Measurements from ENCODE around the gene GTF2E1. TPM values are rescaled to one million over a fixed set of nuclear protein-coding genes. Genes with fewer than 3 reads are reported as not detected.

GTF2E1 gene
- total RNA-seq, 1 experiment from 2014 or later: 78.0 TPM

- ChIA-PET POLR2A (no interaction called here), CTCF (interaction anchor here (1.2 kb wide), 1 partner anchor 202 kb away, joined by 3 read pairs; no protein-coding TSS in a partner anchor)
- H3K27me3 Mint-ChIP-seq (ENCODE audit: low read depth): no peaks in the 10 kb centered on the region
- no peak overlapping the region for H3K4me3 Mint-ChIP-seq
- no peak for ATAC-seq
- H3K27ac Mint-ChIP-seq: no peak overlapping the region
- peaks cover 13% of the 10 kb centered on the region for H3K36me3 Mint-ChIP-seq
- H3K9me3 Mint-ChIP-seq: peaks cover 7% of the 10 kb centered on the region
- H3K4me1 Mint-ChIP-seq: peaks cover 64% of the 10 kb centered on the region
- no peak for DNase-seq (ENCODE audit: low spot score)
- TF ChIP-seq ZNF317 (CRISPR knock-in tag; IDR thresholded peaks at IDR 0.05; ENCODE audit: borderline replicate concordance, low read depth) (no peak), ERG (CRISPR knock-in tag; IDR thresholded peaks at IDR 0.05) (no peak), E2F1 (CRISPR knock-in tag; IDR thresholded peaks at IDR 0.05) (no peak), USF1 (CRISPR knock-in tag; IDR thresholded peaks at IDR 0.05) (no peak), GTF2I (CRISPR knock-in tag; conservative IDR thresholded peaks at IDR 0.05) (no peak), ZNF121 (CRISPR knock-in tag; IDR thresholded peaks at IDR 0.05) (no peak), SP1 (CRISPR knock-in tag; conservative IDR thresholded peaks at IDR 0.05) (no peak), GRHL2 (CRISPR knock-in tag; IDR thresholded peaks at IDR 0.05; ENCODE audit: insufficient replicate concordance, severe bottlenecking) (no peak), ATF2 (CRISPR knock-in tag; IDR thresholded peaks at IDR 0.05; ENCODE audit: borderline replicate concordance, low read depth) (no peak)
Observed at GRCh38 chr3:120762615-120763014, 20.1 kb downstream of the GTF2E1 start.

GRCh38 chr3:120763601-120764000, 21.1 kb downstream of the GTF2E1 start:
- Mint-ChIP-seq H3K9me3 (peaks cover 5% of the 10 kb centered on the region), H3K27me3 (ENCODE audit: low read depth) (no peaks in the 10 kb centered on the region), H3K36me3 (peaks cover 8% of the 10 kb centered on the region), H3K27ac (peak overlapping the region; percentile 67), H3K4me1 (peaks cover 72% of the 10 kb centered on the region), H3K4me3 (no peak overlapping the region)
- TF ChIP-seq FOXP4 (CRISPR knock-in tag; IDR thresholded peaks at IDR 0.05): no peak
- no peak for TF ChIP-seq E2F5 (CRISPR knock-in tag; IDR thresholded peaks at IDR 0.05)
- no peak for TF ChIP-seq HMGXB4 (CRISPR knock-in tag; IDR thresholded peaks at IDR 0.05)
- no peak for TF ChIP-seq ZNF263 (CRISPR knock-in tag; IDR thresholded peaks at IDR 0.05; ENCODE audit: low read depth)
- no peak for TF ChIP-seq E2F4 (CRISPR knock-in tag; IDR thresholded peaks at IDR 0.05; ENCODE audit: borderline replicate concordance, low read depth)
- no peak for TF ChIP-seq CDX4 (CRISPR knock-in tag; IDR thresholded peaks at IDR 0.05; ENCODE audit: borderline replicate concordance)
- TF ChIP-seq ZSCAN18 (CRISPR knock-in tag; IDR thresholded peaks at IDR 0.05): no peak
- no peak for TF ChIP-seq MXD4 (CRISPR knock-in tag; IDR thresholded peaks at IDR 0.05; ENCODE audit: borderline replicate concordance)
- TF ChIP-seq JAZF1 (CRISPR knock-in tag; IDR thresholded peaks at IDR 0.05): no peak
- TF ChIP-seq ZNF138 (CRISPR knock-in tag; conservative IDR thresholded peaks at IDR 0.05): no peak
- no peak for TF ChIP-seq TEAD4 (CRISPR knock-in tag; IDR thresholded peaks at IDR 0.05)
- no peak for TF ChIP-seq MLX (CRISPR knock-in tag; IDR thresholded peaks at IDR 0.05)
- ATAC-seq: no peak
- DNase-seq (ENCODE audit: low spot score): no peak
- POLR2A ChIA-PET: no interaction called here
- CTCF ChIA-PET: interaction anchor here (0.9 to 1.3 kb wide), 3 partner anchors 22 to 141 kb away, joined by 3 to 6 read pairs (median 4); no protein-coding TSS in a partner anchor

Data from WTC11 (cell line).